HG02588 (cell line): ENCODE results near the gene HSPH1.

Experiments
- ATAC-seq: cut with Tn5 transposase; IDR thresholded peaks from one replicate; pipeline ENCODE4 v1.9.1; 2021; ENCODE audit warnings: mild to moderate bottlenecking, moderate library complexity; ENCODE audit not compliant: unreplicated experiment

The HSPH1 gene

DNA sequence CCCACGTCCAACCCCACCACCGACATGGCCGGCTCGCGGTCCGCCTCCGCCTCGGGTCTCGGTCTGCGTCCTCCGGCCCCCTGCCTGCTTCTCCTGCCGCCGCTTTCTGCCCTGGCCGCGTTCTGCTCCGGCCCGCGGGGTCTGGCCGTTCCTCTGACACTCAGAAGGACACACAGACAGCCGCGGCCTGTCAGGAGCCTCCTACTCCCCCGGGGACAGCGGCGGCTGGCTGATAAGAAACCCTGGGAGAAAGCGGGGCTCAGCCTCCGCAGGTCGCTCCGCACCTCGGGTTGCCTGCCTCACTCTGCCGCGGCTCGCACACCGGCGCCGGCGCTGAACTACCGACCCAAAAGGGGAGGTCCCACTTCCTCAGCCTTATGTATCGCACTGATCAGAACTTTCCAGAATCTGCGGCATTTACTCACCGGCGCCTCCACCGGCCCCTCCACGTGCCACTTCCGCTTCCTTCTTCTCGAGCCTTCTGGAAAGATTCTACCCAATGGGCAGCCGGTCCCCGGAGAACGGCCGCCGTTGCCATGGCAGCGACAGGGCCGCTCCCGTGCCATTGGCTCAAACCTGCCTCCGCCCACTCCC, at the start of gene HSPH1:
Gene HSPH1, minus strand, starts transcription at position 348 of the 594 bp plus-strand sequence. Its CDS starts 322 bp downstream, at position 26.
- peak; percentile 82 for ATAC-seq

DNA sequence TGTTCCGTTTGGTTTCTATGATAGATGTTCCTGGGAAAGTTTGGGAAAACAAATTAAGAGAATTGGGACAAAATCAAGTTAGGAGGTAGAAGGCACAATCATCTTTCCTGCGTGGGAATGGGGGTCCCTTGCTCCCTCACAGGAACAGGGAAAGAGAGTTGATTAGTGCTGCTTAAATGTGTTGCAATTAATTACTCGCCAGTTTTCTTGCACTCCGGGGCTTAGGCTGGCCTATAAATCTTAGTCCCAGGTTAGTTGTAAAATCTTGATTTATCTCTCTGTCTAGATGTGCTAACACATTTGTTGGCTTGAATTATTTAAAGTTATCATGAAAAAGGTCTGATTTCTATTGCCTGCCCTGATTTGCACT, 48.1 kb upstream of the HSPH1 start:
- no peak for ATAC-seq

DNA sequence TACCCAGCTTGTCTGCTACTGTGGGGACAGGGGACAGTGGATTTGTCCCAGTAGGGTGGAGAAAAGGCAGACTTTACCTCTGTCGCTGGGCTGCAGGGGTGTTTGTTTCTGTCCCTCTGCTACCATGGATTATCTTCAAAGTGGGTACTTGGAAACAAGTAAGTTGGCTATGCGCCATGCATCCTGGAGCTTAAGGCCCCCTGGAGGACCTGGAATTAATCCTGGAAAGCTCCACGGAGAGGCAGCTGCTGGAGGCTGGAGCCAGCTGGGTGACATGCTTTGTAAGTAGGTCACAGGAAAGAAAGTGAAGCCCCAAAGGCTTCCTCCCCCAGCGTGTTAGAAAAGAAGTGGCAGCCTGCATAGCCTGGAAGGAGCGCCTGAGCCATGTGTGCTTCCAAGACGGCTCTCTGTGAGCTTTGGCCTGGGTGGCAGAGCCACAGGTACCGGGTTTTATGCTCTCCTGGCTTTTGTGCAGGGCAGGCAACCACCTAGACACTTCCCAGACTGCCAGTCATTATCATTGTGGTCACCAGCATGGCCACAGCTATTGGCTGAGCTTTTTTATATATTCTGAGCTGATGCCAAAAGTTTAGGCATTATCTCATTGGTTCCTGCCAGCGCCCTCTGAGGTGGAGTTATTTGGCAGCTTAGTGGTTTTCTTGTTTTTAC, 47.6 kb upstream of the HSPH1 start:
- ATAC-seq: no peak

DNA sequence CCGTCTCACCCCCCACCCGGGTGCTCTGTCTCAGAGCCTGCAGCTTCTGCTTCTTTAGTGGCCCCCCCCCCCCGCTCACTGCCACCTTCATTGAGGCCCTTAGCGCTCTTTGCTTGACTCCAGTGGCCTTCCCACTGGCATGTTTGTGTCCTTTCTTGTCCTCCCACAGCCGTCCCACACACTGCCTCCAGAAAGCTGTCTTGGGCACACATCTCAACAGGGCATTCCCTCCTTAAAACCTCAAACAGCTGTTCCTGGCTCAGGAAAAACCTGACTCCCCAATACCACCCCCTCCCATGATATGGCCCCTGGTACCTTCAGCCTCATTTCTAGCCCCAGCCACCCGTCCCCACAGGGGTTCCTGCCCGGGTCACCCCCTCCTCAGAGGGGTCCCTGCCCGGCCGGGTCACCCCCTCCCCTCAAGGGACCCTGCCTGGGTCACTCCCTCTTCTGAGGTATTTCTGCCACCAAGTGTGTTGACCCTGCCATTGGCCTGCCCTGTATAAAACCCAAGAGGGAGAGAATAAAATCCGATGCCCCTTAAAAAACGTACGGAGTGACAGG, 46.9 kb upstream of the HSPH1 start:
- no peak for ATAC-seq

DNA sequence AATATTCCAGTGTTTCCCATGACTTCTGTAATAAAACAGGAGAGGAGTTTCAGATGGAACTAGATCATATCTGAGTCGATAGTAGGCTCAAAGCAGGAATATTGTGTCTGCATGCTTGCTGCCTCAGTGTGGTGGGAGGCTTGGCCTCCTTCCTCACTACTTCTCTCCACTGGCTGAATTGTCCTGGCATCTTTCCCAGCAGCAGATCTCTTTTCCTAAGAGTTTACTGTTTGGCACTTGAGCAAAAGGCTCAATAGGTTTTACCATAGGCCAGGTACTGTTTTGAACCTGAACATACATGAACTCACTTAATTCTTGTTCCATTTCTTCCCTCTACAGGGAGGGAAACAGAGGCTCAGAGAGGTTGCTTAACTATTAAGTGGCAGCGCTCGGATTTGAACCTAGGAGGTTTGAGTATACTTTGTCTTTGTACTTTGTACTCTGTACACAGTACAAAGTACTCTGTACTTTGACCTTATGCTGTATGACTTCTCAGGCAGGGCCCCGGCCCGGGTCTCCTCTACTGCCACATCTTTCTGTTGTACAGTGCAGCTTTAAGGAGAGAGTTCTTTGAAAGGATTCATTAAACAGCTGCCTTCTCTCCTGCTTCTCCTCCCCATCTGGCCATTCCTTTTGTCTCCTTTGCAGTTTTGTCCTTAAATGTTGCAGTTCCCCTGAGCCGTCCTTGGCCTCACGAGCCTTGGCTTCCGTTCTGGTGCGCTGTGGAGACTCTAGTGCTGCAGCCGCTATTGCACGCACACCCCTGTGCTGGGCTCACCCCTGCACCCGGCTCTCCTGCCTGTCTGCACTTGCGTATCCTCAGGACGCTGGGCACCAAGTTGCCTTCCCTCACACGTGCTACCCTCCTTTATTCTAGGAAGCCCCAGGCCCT, 46.2 kb upstream of the HSPH1 start:
- ATAC-seq: no peak

DNA sequence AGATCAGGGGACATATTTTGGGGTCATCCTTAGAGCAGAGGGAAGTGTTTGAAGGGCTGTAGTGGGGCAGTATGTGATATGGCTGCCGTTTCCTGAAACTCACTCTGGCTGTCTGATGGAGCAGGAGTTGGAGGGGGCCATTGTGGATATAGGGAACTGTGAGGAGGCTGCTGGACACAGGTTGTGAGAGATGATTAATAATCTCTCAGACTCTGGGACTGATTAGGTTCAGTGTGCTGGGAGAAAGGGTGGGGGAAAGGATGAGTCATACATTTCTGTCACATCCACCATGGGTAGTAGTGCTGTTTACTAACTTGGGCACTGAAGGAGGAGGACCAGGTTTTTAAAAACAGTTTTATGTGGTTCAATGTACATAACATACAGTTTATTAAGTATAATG, 42.9 kb upstream of the HSPH1 start:
- no peak for ATAC-seq

DNA sequence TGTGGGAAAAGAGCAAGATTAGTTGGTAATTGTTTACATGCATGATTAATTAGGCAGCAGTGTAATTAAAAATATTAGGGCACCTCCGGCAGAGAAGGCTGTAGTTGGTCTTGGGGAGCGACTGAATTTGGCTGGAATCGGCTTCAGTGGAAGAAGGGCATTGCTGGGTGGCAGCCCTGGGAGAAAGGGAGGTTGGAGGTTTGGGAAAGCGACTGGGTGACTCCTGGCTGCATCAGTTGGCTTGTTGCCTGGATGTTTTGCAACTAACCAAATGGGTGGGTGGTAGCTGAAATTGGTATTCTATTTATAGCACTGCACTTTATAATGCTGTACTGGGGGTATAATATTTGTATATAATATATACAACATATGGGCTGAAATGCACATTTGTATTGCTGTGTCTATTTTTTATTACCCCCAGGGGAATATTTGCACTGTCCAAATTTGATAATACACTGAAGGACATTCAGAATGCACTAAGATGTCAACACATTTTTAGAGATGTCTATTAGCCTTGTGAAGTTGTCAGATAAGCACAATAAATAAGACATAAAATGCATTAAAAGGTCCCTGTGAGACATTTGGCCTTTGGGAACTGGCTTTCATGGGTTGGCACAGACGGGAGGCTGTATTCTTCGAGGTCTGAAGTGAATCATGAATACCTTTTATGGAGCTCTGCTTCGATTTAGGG, 39.8 kb upstream of the HSPH1 start:
- no peak for ATAC-seq

DNA sequence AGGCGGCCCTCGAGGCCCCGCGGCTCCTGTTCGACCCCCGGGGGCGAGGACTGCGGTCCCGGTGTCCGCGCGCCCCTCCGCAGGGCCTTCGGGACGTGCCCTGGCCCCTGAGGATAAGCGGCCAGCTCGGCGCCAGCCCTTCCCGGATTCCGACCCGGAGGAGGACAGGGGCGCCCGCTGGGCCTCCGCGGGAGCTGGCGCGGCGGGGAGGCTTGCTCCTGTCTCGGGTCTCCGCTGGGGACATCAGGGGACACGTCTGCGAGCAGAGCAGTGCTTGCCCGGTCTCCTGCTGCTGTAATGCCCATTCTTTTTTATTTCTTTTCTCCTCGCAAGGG, 38.9 kb upstream of the HSPH1 start:
- peak; percentile 21 for ATAC-seq

DNA sequence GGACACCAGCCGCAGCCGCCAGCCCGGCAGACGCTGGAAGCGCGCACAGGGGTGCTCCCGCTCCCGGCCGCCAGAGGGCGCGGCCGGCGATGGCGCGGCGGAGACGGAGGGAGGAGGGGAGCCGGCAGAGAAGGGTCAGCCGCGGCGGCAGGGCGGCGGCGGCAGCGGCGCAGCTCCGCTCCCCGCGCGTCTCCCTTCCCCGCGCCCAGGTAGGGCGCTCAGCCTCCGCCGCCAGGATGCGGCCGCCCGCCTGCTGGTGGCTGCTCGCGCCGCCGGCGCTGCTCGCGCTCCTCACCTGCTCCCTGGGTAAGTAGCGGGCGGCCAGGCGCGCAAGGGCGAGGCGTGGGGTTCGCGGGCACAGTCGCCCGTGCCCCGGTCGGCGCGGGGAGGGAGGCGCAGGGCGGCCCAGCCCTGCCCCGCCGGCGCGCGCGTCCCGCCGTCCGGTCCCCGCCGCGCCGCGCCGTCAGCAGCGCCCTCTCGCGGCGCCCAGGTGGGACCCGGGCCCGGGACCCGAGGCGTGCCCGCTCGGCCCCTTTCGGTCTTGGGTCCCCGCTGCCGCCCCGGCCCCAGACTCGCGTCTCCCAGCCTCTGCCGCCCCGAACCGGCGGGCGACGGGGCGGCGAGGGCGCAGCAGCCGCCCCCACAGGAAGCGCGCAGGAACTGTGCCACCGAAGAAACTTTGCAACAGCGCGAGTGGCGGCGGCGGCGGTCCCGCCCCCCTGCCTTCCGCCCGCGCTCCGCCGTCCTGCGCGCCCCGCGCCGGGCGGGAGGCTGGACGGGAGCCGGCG, 38.3 kb upstream of the HSPH1 start, which contains the start of gene B3GLCT:
Gene B3GLCT, plus strand, starts transcription at position 127 of the 788 bp plus-strand sequence. Its CDS starts 110 bp downstream, at position 237.
- ATAC-seq: peak; percentile 88

DNA sequence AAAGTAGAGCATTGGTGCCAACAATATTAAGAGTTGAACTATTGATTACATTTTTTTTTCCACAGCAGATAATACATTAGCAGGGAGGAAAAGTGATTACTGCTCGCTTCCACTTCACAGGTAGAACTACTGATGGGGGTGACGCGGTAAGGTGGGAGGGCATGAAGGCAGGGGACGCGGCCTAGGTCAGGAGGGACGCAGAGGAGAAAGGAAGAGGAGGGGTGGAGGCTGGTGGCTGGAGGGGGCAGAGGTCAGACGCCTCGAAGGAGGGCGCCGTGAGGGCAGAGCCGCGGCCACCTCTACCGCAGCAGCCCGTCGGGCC, 37.8 kb upstream of the HSPH1 start:
- ATAC-seq: no peak

DNA sequence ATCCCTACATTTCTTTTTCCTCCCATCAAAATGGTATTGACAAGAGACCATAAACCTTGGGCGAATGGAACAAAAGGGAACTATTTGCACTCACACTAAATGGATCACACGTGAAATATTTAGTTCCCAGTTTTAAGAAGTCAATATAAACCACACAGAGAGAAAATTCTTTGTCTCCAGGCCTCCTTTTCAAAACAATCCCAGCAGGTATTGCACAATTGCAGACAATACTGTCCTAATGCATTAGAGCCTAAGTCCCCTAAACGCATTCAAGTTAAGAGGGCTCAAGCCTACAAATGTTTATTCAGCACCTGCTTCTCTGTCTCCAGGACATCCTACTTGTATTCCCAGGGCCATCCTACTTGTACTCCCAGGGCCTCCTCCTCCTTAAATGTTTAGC, 36.8 kb upstream of the HSPH1 start:
- no peak for ATAC-seq

DNA sequence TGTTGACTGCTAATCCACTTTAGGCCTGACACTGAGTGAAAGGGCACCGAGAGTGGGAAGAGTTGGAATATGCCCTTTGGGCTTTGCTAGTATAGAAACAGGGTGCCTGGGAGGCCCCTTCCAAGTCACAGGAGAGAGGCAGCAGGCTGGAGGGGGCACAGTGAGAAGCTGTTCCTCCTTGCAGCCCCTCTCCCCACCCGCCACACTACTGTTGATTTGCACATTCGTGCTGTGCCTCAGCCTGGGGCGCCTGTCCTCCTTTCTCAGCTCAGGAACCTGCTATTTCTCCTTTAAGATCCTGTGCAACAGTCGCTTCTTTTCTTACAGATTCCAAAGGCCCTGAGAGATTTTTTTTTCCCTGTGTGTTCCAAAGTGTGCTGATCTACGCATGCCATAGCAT, 35.3 kb upstream of the HSPH1 start:
- no peak for ATAC-seq

DNA sequence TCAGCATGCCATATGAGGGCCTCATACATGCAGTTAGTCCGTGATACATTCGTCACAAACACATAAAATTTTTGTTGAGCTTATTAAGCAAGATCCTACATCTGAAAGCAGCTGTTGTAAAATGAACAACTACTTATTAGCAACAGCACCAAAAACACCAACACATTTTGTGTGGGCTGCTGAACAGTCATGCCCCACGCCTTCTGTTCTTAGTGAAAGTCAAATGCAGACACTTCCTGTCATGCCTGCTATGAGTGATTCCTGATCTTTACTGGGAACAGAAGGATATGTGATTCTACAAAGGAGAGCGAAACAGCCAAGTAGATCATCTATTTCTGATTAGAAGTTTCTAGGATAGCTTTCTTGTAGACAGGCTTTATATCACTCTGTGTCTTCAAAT, 33.9 kb upstream of the HSPH1 start:
- ATAC-seq: no peak

DNA sequence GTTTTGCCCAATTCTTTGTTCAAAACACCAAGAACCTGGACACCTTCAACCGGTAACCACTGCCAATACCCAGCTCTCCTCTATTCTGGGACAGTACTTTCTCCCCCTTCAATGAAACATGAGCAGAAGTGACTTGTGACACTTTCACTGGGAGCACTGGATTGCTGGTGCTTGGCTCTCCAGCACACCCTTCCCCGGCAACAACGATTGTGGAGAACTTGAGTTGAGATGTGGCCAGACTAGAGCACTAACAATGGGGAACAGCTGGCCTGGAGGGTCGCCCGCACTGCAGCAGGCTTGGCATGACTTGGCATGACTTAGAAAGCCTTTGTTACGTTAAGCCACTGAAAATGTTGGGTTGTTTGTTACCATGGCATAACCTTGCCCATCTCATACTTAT, 30.6 kb upstream of the HSPH1 start:
- no peak for ATAC-seq

DNA sequence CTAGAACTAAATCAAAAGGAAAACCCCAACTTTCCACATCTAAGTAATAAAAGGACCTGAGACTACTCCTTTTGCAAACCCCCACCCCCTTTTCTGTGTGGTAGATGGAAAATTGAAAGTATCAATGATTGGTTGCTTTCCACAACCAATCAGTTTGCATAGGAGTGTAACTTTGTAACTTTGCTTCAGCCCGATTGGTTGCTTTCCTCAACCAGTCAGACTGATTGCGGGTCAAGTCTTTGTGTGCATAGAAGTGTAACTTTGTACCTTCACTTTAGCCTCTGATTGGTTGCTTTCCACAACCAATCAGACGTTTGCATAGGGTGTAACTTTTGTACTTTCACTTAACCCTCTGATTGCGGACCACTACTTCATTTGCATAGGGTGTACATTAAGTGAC, 30.0 kb upstream of the HSPH1 start:
- no peak for ATAC-seq

DNA sequence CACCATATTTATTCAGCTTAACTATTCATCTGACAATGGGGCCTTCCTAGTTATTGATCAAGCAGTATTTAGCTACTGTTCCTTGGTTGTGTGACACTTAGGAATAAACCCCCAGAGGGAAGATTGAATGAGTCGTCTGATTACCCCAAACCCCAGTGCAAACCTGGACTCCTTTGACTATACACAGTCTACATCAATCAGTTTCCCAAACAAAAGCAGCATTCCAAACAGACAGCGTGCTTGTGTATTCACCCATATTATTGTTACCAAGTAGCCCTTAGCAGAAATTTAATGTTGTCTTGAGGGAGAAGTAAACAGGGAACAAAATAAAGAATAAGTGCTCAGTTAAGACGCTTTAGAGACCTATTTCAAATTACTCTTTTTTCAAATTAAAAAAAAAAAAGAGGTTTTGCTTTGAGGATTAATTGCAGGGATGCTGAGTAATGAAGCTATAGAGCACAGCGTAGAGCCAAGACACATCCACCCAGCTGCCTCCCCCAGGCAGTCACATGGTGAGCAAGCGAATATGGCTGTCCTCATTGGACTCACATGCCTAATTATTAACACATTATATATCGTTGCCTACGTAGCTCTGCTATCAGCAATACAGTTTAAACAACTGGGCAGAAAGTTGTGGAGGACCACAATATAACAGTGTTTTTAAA, 23.4 kb upstream of the HSPH1 start:
- ATAC-seq: no peak

DNA sequence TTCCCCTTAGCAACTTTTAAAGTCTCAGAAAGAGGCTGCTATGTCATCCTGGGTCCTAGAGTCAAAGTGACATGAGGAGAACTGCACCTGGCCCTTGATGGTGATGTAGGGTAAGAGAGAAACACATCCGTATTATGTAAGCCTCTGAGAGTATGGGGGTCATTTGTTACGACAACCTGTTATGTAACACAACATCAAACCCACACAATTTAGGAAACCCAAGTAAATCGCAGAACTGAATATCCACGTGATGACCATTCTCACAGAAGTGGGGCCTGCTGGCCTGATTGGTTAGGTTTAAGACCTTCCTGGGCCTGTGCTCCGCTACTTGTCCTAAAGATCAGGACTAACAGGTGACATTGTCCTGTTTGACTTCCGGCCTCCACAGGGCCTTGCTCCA, 22.7 kb upstream of the HSPH1 start:
- ATAC-seq: no peak

DNA sequence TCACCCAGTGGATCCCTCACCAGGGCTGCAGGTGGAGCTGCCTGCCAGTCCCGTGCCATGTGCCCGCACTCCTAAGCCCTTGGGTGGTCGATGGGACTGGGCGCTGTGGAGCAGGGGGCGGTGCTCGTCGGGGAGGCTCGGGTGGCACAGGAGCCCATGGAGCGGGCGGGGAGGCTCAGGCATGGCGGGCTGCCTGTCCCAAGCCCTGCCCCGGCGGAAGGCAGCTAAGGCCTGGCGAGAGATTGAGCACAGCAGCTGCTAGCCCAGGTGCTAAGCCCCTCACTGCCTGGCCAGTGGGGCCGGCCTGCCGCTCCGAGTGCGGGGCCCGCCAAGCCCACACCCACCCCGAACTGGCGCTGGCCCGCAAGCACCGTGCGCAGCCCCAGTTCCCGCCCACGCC, 21.3 kb upstream of the HSPH1 start:
- no peak for ATAC-seq

DNA sequence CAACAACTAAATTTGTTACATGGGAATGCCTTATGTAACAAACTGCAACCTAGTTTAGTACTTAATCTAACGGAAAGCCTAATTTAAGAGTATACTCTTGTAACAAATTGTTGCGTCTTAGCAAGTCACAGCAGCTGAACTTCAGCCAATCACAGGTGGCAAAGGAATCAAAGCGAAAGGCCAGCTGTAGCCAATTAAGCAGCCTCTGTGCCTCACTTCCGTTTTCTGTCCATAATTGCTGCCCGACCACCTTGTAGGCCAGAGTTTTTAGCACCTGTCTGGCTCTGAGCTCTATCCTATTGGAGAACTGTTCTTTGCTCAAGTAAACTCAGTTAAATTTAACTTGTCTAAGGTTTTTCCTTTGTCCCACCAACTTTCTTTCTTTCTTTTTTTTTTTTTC, 18.1 kb upstream of the HSPH1 start:
- ATAC-seq: no peak

DNA sequence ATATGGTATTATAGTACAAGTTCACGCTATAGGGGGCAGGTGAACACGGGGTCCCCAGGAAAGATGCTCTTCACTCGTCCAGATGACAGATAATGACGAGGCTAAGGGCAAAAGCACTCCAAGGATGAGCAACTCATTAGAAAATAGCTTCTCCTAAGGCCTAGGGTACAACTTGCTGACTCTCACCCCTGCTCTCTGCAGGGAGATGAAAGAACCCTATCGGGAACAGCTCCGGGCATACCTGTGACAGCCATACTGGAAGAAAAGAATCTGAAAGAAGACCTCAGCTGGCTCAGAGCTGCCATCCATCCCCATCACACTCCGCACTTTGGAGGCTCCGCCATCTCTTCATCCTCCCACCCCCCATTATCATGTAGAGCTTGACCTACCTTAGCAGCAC, 17.5 kb upstream of the HSPH1 start:
- no peak for ATAC-seq
